Measurements from ENCODE around the gene SAMD4B. TPM values are rescaled to one million over a fixed set of nuclear protein-coding genes. Genes with fewer than 3 reads are reported as not detected.
A peak's percentile ranks its signal among the peaks of the same experiment; 100 is the strongest.
"Not testable (repeated sequence)": the region's sequence is repeated elsewhere in the genome, so short reads cannot be mapped to it uniquely, and the experiment has no call there.

SAMD4B gene
- total and polyA plus RNA-seq, 9 of the 15 experiments (the other 6 are each of a cell fraction or from before 2014, with no cell fraction given) = 3.4 to 90.5 (median 38.0) TPM

DNA sequence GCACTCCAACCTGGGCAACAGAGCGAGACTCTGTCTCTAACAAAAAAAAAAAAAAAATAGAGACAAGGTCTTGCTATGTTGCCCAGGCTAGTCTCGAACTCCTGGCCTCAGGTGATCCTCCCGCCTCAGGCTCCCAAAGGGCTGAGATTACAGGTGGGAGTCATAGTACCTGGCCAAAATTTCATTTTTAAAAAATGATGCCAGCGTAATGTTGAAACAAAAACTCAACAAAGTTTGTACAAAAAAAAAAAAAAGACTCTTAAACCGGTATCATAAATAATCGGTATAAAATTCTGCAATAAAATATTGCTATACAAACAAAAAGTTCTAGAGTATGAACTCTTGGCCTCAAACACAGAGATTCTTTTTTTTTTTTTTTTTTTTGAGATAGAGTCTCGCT is 9.9 kb upstream of the SAMD4B start:
- intact Hi-C loops (cut with micrococcal nuclease) (no loop called here), in situ Hi-C loops (cut with MboI) (no loop called here)
- 71% methylated on average over 4 of the region's 7 CpGs for WGBS (ENCODE audit: insufficient coverage, low coverage, missing lambda C conversion rate)
- H3K27ac ChIP-seq (ENCODE audit: extremely low read depth, low read depth, low read length) = no peak overlapping the region
- no peak for DNase-seq (ENCODE audit: extremely low read depth in 1 of 4, low spot score in 3 of 4)
- H3K4me3 ChIP-seq = no peak overlapping the region
- no peaks in the 10 kb centered on the region for H3K9me3 ChIP-seq (replicated peaks; ENCODE audit: control insufficient read depth, insufficient read depth, low read depth, low read length)
- no peak for ATAC-seq
- H3K9ac ChIP-seq (ENCODE audit: insufficient read depth in 1 of 2, low read depth in 2 of 2, low read length in 2 of 2) = no peak overlapping the region
- no peaks in the 10 kb centered on the region for H3K9me1 ChIP-seq (ENCODE audit: control insufficient read depth, insufficient read depth, low read length)
- H4K20me1 ChIP-seq (replicated peaks; ENCODE audit: control insufficient read depth, insufficient read depth, low read length) = no peaks in the 10 kb centered on the region
- H3K79me2 ChIP-seq (ENCODE audit: control insufficient read depth, insufficient read depth, low read length) = no peaks in the 10 kb centered on the region
- BruUV-seq (replicated peaks) = no TSS peak
- no peak for FAIRE-seq
- no peak overlapping the region for H3K4me2 ChIP-seq (ENCODE audit: insufficient read depth, low read length)
- H3K4me1 ChIP-seq (replicated peaks in 1 of 2; ENCODE audit: control insufficient read depth in 2 of 2, insufficient read depth in 2 of 2, low read length in 2 of 2) = peaks cover 11 to 13% of the 10 kb centered on the region in 2 experiments
- no peak overlapping the region for H2AFZ ChIP-seq (ENCODE audit: low read depth, low read length)
- H3K27me3 ChIP-seq (ENCODE audit: control insufficient read depth in 2 of 2, insufficient read depth in 2 of 2, low read length in 2 of 2) = no peaks in the 10 kb centered on the region
- TF ChIP-seq, protein P1, sequence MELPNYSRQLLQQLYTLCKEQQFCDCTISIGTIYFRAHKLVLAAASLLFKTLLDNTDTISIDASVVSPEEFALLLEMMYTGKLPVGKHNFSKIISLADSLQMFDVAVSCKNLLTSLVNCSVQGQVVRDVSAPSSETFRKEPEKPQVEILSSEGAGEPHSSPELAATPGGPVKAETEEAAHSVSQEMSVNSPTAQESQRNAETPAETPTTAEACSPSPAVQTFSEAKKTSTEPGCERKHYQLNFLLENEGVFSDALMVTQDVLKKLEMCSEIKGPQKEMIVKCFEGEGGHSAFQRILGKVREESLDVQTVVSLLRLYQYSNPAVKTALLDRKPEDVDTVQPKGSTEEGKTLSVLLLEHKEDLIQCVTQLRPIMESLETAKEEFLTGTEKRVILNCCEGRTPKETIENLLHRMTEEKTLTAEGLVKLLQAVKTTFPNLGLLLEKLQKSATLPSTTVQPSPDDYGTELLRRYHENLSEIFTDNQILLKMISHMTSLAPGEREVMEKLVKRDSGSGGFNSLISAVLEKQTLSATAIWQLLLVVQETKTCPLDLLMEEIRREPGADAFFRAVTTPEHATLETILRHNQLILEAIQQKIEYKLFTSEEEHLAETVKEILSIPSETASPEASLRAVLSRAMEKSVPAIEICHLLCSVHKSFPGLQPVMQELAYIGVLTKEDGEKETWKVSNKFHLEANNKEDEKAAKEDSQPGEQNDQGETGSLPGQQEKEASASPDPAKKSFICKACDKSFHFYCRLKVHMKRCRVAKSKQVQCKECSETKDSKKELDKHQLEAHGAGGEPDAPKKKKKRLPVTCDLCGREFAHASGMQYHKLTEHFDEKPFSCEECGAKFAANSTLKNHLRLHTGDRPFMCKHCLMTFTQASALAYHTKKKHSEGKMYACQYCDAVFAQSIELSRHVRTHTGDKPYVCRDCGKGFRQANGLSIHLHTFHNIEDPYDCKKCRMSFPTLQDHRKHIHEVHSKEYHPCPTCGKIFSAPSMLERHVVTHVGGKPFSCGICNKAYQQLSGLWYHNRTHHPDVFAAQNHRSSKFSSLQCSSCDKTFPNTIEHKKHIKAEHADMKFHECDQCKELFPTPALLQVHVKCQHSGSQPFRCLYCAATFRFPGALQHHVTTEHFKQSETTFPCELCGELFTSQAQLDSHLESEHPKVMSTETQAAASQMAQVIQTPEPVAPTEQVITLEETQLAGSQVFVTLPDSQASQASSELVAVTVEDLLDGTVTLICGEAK (IDR thresholded peaks at IDR 0.05) = peak; percentile 78
- TF ChIP-seq, protein P1 (CRISPR knock-in tag; IDR thresholded peaks at IDR 0.05) = no peak; the same call in 1 of the 2 replicates
- no peak for TF ChIP-seq ZNF584 (CRISPR knock-in tag; IDR thresholded peaks at IDR 0.05; ENCODE audit: low read depth)
- H3K36me3 ChIP-seq (ENCODE audit: control insufficient read depth, insufficient read depth, low read length) = no peaks in the 10 kb centered on the region
- CTCF ChIA-PET (ENCODE audit: low intra/inter-chr PET ratio) = interaction anchor here (0.6 kb wide), 1 partner anchor 209 kb away, joined by 3 read pairs; no protein-coding TSS in a partner anchor
- POLR2A ChIA-PET = no interaction called here

DNA sequence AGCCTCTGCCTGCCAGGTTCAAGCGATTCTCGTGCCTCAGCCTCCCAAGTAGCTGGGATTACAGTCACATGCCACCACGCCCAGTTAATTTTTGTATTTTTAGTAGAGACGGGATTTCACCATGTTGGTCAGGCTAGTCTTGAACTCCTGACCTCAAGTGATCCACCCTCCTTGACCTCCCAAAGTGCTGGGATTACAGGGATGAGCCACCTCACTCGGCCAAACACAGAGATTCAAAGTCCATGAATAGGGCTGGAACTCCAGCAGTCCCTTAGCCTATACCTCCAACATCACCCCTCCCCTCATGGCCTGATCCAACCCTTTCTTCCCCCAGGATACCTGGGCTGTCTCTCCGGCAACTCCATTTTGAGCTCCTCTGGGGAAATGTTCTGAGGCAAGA is 9.5 kb upstream of the SAMD4B start:
- FAIRE-seq; DNase-seq (ENCODE audit: extremely low read depth in 1 of 4, low spot score in 3 of 4); intact Hi-C loops (cut with micrococcal nuclease): not testable (repeated sequence)

More for the DNA sequence above, 9.5 kb upstream of the SAMD4B start:
- H3K4me3 ChIP-seq; H4K20me1 ChIP-seq (replicated peaks; ENCODE audit: control insufficient read depth, insufficient read depth, low read length); H3K79me2 ChIP-seq (ENCODE audit: control insufficient read depth, insufficient read depth, low read length); H3K4me2 ChIP-seq (ENCODE audit: insufficient read depth, low read length); in situ Hi-C loops (cut with MboI); POLR2A ChIA-PET; H3K27ac ChIP-seq (ENCODE audit: extremely low read depth, low read depth, low read length); BruUV-seq (replicated peaks); H2AFZ ChIP-seq (ENCODE audit: low read depth, low read length); H3K27me3 ChIP-seq (ENCODE audit: control insufficient read depth in 2 of 2, insufficient read depth in 2 of 2, low read length in 2 of 2); H3K9ac ChIP-seq (ENCODE audit: insufficient read depth in 1 of 2, low read depth in 2 of 2, low read length in 2 of 2); CTCF ChIA-PET (ENCODE audit: low intra/inter-chr PET ratio); H3K36me3 ChIP-seq (ENCODE audit: control insufficient read depth, insufficient read depth, low read length); H3K9me1 ChIP-seq (ENCODE audit: control insufficient read depth, insufficient read depth, low read length); H3K9me3 ChIP-seq (replicated peaks; ENCODE audit: control insufficient read depth, insufficient read depth, low read depth, low read length); ATAC-seq: not testable (repeated sequence)
- peaks cover 11 to 18% of the 10 kb centered on the region in 2 experiments for H3K4me1 ChIP-seq (replicated peaks in 1 of 2; ENCODE audit: control insufficient read depth in 2 of 2, insufficient read depth in 2 of 2, low read length in 2 of 2)
- 48% methylated on average over 6 of the region's 6 CpGs for WGBS (ENCODE audit: insufficient coverage, low coverage, missing lambda C conversion rate)

Measured in K562 (cell line).